ENCODE data around the gene EVC. TPM values are rescaled to one million over a fixed set of nuclear protein-coding genes. Genes with fewer than 3 reads are reported as not detected.

The EVC gene
- total RNA-seq, 4 donors from 2014 or later = 4.9 to 48.3 (median 38.0) TPM

GRCh38 chr4:5797866-5798265 is 86.9 kb downstream of the EVC start:
- intact Hi-C loops (cut with DNase I; ENCODE audit: low total_unique reads) = no loop called here
- H3K27me3 ChIP-seq = no peaks in the 10 kb centered on the region
- H3K4me3 ChIP-seq = no peak overlapping the region
- DNase-seq = no peak
- H3K4me1 ChIP-seq = no peaks in the 10 kb centered on the region
- TF ChIP-seq CTCF (IDR thresholded peaks at IDR 0.05) = no peak
- no peak for TF ChIP-seq POLR2A (IDR thresholded peaks at IDR 0.05)
- H3K9me3 ChIP-seq = no peaks in the 10 kb centered on the region
- no peak overlapping the region for H3K27ac ChIP-seq
- H3K36me3 ChIP-seq = no peaks in the 10 kb centered on the region

- DNase-seq = no peak
- no peak overlapping the region for H3K27ac ChIP-seq
- TF ChIP-seq CTCF (IDR thresholded peaks at IDR 0.05) = no peak
- no peaks in the 10 kb centered on the region for H3K36me3 ChIP-seq
- no peaks in the 10 kb centered on the region for H3K4me1 ChIP-seq
- intact Hi-C loops (cut with DNase I; ENCODE audit: low total_unique reads) = no loop called here
- no peaks in the 10 kb centered on the region for H3K9me3 ChIP-seq
- H3K4me3 ChIP-seq = no peak overlapping the region
- H3K27me3 ChIP-seq = no peaks in the 10 kb centered on the region
Measured at GRCh38 chr4:5798462-5798861, 87.5 kb downstream of the EVC start.

- Histone ChIP-seq H3K4me1 (no peaks in the 10 kb centered on the region), H3K4me3 (no peak overlapping the region), H3K27ac (no peak overlapping the region), H3K27me3 (no peaks in the 10 kb centered on the region), H3K9me3 (no peaks in the 10 kb centered on the region), H3K36me3 (no peaks in the 10 kb centered on the region)
- intact Hi-C loops (cut with DNase I; ENCODE audit: low total_unique reads) = no loop called here
- no peak for DNase-seq
- TF ChIP-seq POLR2A (IDR thresholded peaks at IDR 0.05) (no peak), CTCF (IDR thresholded peaks at IDR 0.05) (no peak)
Measured at GRCh38 chr4:5798946-5799345, 87.9 kb downstream of the EVC start.

- Histone ChIP-seq H3K9me3 (no peaks in the 10 kb centered on the region), H3K27ac (no peak overlapping the region), H3K36me3 (no peaks in the 10 kb centered on the region), H3K4me3 (no peak overlapping the region), H3K4me1 (no peaks in the 10 kb centered on the region), H3K27me3 (no peaks in the 10 kb centered on the region)
- intact Hi-C loops (cut with DNase I; ENCODE audit: low total_unique reads) = no loop called here
- DNase-seq = no peak
- no peak for TF ChIP-seq CTCF (IDR thresholded peaks at IDR 0.05)
- TF ChIP-seq POLR2A (IDR thresholded peaks at IDR 0.05) = no peak
Measured at GRCh38 chr4:5799406-5799805, 88.4 kb downstream of the EVC start.

- H3K36me3 ChIP-seq = no peaks in the 10 kb centered on the region
- no peaks in the 10 kb centered on the region for H3K9me3 ChIP-seq
- intact Hi-C loops (cut with DNase I; ENCODE audit: low total_unique reads) = no loop called here
- DNase-seq = no peak
- no peaks in the 10 kb centered on the region for H3K4me1 ChIP-seq
- no peaks in the 10 kb centered on the region for H3K27me3 ChIP-seq
- H3K4me3 ChIP-seq = no peak overlapping the region
- no peak overlapping the region for H3K27ac ChIP-seq
- no peak for TF ChIP-seq CTCF (IDR thresholded peaks at IDR 0.05)
- no peak for TF ChIP-seq POLR2A (IDR thresholded peaks at IDR 0.05)
Measured at GRCh38 chr4:5800496-5800895, 89.5 kb downstream of the EVC start.
